ENCODE results near the gene TBC1D16.
A peak's percentile ranks its signal among the peaks of the same experiment; 100 is the strongest.
"Not testable (repeated sequence)": the region's sequence is repeated elsewhere in the genome, so short reads cannot be mapped to it uniquely, and the experiment has no call there.

The TBC1D16 gene

GRCh38 chr17:80002690-80003490, 32.8 kb downstream of the TBC1D16 start:
- DNase-seq = no peak

- no peak for DNase-seq
Measured at GRCh38 chr17:80002070-80002641, 33.5 kb downstream of the TBC1D16 start.

- DNase-seq = no peak
Measured at GRCh38 chr17:80000981-80001775, 34.5 kb downstream of the TBC1D16 start.

- DNase-seq = no peak
Measured at GRCh38 chr17:80000136-80000535, 35.5 kb downstream of the TBC1D16 start.

- DNase-seq = no peak
Measured at GRCh38 chr17:79997011-79997660, 38.5 kb downstream of the TBC1D16 start.

GRCh38 chr17:79996291-79996690, 39.4 kb downstream of the TBC1D16 start:
- DNase-seq = no peak

GRCh38 chr17:79995696-79996095, 40.0 kb downstream of the TBC1D16 start:
- DNase-seq = no peak

GRCh38 chr17:79994602-79995001, 41.1 kb downstream of the TBC1D16 start:
- no peak for DNase-seq

- DNase-seq = not testable (repeated sequence)
Measured at GRCh38 chr17:79994228-79994569, 41.5 kb downstream of the TBC1D16 start.

GRCh38 chr17:79993390-79994227, 42.1 kb downstream of the TBC1D16 start:
- DNase-seq = no peak

- DNase-seq = no peak
Measured at GRCh38 chr17:79992649-79993389, 42.9 kb downstream of the TBC1D16 start.

- peak; percentile 29 for DNase-seq
Measured at GRCh38 chr17:79991924-79992648, 43.6 kb downstream of the TBC1D16 start.

- peak; percentile 83 for DNase-seq
Measured at GRCh38 chr17:79991140-79991923, 44.3 kb downstream of the TBC1D16 start.

- DNase-seq = no peak
Measured at GRCh38 chr17:79990704-79991103, 45.0 kb downstream of the TBC1D16 start.

GRCh38 chr17:79990051-79990592, 45.5 kb downstream of the TBC1D16 start:
- DNase-seq = no peak

- no peak for DNase-seq
Measured at GRCh38 chr17:79989106-79989835, 46.4 kb downstream of the TBC1D16 start.

- DNase-seq = peak; percentile 41
Measured at GRCh38 chr17:79988185-79988971, 47.3 kb downstream of the TBC1D16 start.

GRCh38 chr17:79987935-79988184, 47.8 kb downstream of the TBC1D16 start:
- no peak for DNase-seq

All from NCI-H1105 (cell line).